Loucy (cell line): ENCODE measurements around the gene KIF4A.

ENCODE experiments used
- H2AFZ ChIP-seq: fragments of 200-600 bp; sonication (generic); 2 replicates; pipeline ENCODE4 v1.6.0; 2016; ENCODE audit warnings: antibody characterized with exemption, mild to moderate bottlenecking, low read length, moderate library complexity
- H3F3A ChIP-seq: fragments of 200-600 bp; 2 replicates; pipeline ENCODE4 v1.6.0; 2016; ENCODE audit warnings: antibody characterized with exemption, low read depth, mild to moderate bottlenecking
- H3K27me3 ChIP-seq: fragments of 200-600 bp; sonication (generic); 2 replicates; pipeline ENCODE4 v1.6.1; 2014; ENCODE audit warnings: low read length, mild to moderate bottlenecking; ENCODE audit not compliant: insufficient read depth, poor library complexity, severe bottlenecking
- H3K36me3 ChIP-seq: fragments of 200-600 bp; sonication (generic); 2 replicates; pipeline ENCODE4 v1.6.1; 2016; ENCODE audit warnings: low read length; ENCODE audit not compliant: insufficient read depth
- H3K4me1 ChIP-seq: fragments of 200-600 bp; sonication (generic); 2 replicates; pipeline ENCODE4 v1.5.1; 2014; ENCODE audit warnings: low read length, mild to moderate bottlenecking; ENCODE audit not compliant: insufficient read depth, poor library complexity, severe bottlenecking
- H3K4me2 ChIP-seq: fragments of 200-600 bp; sonication (generic); 2 replicates; pipeline ENCODE4 v1.6.0; 2014; ENCODE audit warnings: antibody characterized with exemption, low read length, low read depth, mild to moderate bottlenecking; ENCODE audit not compliant: poor library complexity, severe bottlenecking
- H3K4me3 ChIP-seq: fragments of 200-600 bp; sonication (generic); 2 replicates; pipeline ENCODE4 v1.5.1; 2014; ENCODE audit warnings: low read length, mild to moderate bottlenecking, mixed read lengths; ENCODE audit not compliant: poor library complexity, severe bottlenecking
- H3K79me2 ChIP-seq: fragments of 200-600 bp; sonication (generic); 2 replicates; pipeline ENCODE4 v1.6.1; 2014; ENCODE audit warnings: low read length; ENCODE audit not compliant: insufficient read depth
- H3K9ac ChIP-seq: fragments of 200-600 bp; sonication (generic); 2 replicates; pipeline ENCODE4 v1.6.0; 2014; ENCODE audit warnings: mild to moderate bottlenecking, low read depth, low read length, moderate library complexity; ENCODE audit not compliant: poor library complexity, severe bottlenecking
- H3K9me2 ChIP-seq: fragments of 200-600 bp; sonication (generic); replicated peaks from 2 replicates; pipeline ENCODE4 v1.6.1; 2016; ENCODE audit warnings: low read depth, low read length, mixed read lengths
- H3K9me3 ChIP-seq: fragments of 200-600 bp; sonication (generic); 2 replicates; pipeline ENCODE4 v1.6.1; 2014; ENCODE audit warnings: mild to moderate bottlenecking, antibody characterized with exemption, low read length, low read depth; ENCODE audit not compliant: insufficient read depth
- H4K20me1 ChIP-seq: fragments of 200-600 bp; sonication (generic); 2 replicates; pipeline ENCODE4 v1.6.0; 2014; ENCODE audit warnings: antibody characterized with exemption, low read length, mild to moderate bottlenecking; ENCODE audit not compliant: insufficient read depth, poor library complexity, severe bottlenecking
- CTCF ChIP-seq: fragments of 200-600 bp; sonication (generic); conservative IDR thresholded peaks from 2 replicates; pipeline ENCODE4 v1.5.1; 2014; ENCODE audit warnings: mild to moderate bottlenecking, antibody characterized with exemption, low read length
- EZH2phosphoT487 ChIP-seq: fragments of 200-600 bp; IDR thresholded peaks from 2 replicates; pipeline ENCODE4 v1.6.1; 2018; ENCODE audit warnings: antibody characterized with exemption, mild to moderate bottlenecking, moderate library complexity, borderline replicate concordance

Gene KIF4A

GRCh38 chrX:70426286-70427278 is 136.7 kb downstream of the KIF4A start:
- H3K9me2 ChIP-seq: no peaks in the 10 kb centered on the region
- no peaks in the 10 kb centered on the region for H3K27me3 ChIP-seq
- no peaks in the 10 kb centered on the region for H3K4me1 ChIP-seq
- no peak overlapping the region for H3K4me2 ChIP-seq
- H4K20me1 ChIP-seq: no peaks in the 10 kb centered on the region
- no peaks in the 10 kb centered on the region for H3K9me3 ChIP-seq
- no peak overlapping the region for H2AFZ ChIP-seq
- no peak for TF ChIP-seq CTCF
- TF ChIP-seq EZH2phosphoT487: no peak
- H3K9ac ChIP-seq: no peak overlapping the region
- no peaks in the 10 kb centered on the region for H3F3A ChIP-seq
- no peaks in the 10 kb centered on the region for H3K36me3 ChIP-seq
- no peaks in the 10 kb centered on the region for H3K79me2 ChIP-seq
- H3K4me3 ChIP-seq: no peak overlapping the region

- Histone ChIP-seq H3K9me3 (no peaks in the 10 kb centered on the region), H3K9ac (no peak overlapping the region), H3K4me1 (no peaks in the 10 kb centered on the region), H3F3A (no peaks in the 10 kb centered on the region), H3K79me2 (no peaks in the 10 kb centered on the region), H3K36me3 (no peaks in the 10 kb centered on the region), H4K20me1 (no peaks in the 10 kb centered on the region), H3K4me2 (no peak overlapping the region), H2AFZ (no peak overlapping the region), H3K27me3 (no peaks in the 10 kb centered on the region), H3K9me2 (no peaks in the 10 kb centered on the region), H3K4me3 (no peak overlapping the region)
- no peak for TF ChIP-seq EZH2phosphoT487
Observed at GRCh38 chrX:70427365-70427764, 137.5 kb downstream of the KIF4A start.

DNA sequence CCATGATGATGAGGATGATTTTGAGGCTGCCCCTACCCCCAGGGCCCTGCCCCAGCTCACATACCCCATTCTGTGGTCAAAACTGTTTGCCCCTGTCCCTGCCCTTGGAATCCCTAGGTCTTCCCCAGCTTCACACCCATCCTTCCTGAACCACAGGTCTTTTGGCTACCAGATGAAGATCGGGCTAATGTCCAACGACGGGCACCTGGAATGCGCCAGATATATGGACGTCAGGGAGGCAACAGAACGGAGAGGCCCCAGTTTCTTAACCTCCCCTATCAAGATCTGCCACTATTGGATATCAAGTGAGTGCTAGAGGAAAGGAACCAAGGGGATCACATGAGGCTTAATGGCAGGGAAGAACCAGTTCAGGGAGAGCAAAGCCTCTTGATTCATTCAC is 139.9 kb downstream of the KIF4A start:
- H3K4me1 ChIP-seq: peaks cover 5% of the 10 kb centered on the region
- no peaks in the 10 kb centered on the region for H3F3A ChIP-seq
- no peak overlapping the region for H3K4me2 ChIP-seq
- H3K9me3 ChIP-seq: no peaks in the 10 kb centered on the region
- H3K36me3 ChIP-seq: no peaks in the 10 kb centered on the region
- TF ChIP-seq CTCF (no peak), EZH2phosphoT487 (no peak)
- no peak overlapping the region for H2AFZ ChIP-seq
- H3K9ac ChIP-seq: no peak overlapping the region
- no peaks in the 10 kb centered on the region for H4K20me1 ChIP-seq
- no peak overlapping the region for H3K4me3 ChIP-seq
- no peaks in the 10 kb centered on the region for H3K79me2 ChIP-seq
- H3K27me3 ChIP-seq: no peaks in the 10 kb centered on the region
- H3K9me2 ChIP-seq: no peaks in the 10 kb centered on the region
